MM.1S (cell line): Measurements from ENCODE around the gene LMAN1.

Experiments
- DNase-seq: peaks from one replicate; pipeline ENCODE4 v3.0.0-alpha.2; 2015
- H2AFZ ChIP-seq: fragments of 300-600 bp; sonication (generic); 2 replicates; pipeline ENCODE4 v1.6.0; 2016; ENCODE audit warnings: antibody characterized with exemption, low read length
- H3F3A ChIP-seq: fragments of 300-600 bp; sonication (generic); 2 replicates; pipeline ENCODE4 v1.6.1; 2016; ENCODE audit warnings: mild to moderate bottlenecking, antibody characterized with exemption, low read length, moderate library complexity, mixed read lengths; ENCODE audit not compliant: insufficient read depth
- H3K27ac ChIP-seq: fragments of 300-600 bp; sonication (generic); 2 replicates; pipeline ENCODE4 v1.5.1; 2016; ENCODE audit warnings: mild to moderate bottlenecking, low read length
- H3K27me3 ChIP-seq: fragments of 300-600 bp; sonication (generic); replicated peaks from 2 replicates; pipeline ENCODE4 v1.6.0; 2016; ENCODE audit warnings: low read length; ENCODE audit not compliant: insufficient read depth
- H3K36me3 ChIP-seq: fragments of 300-600 bp; sonication (generic); replicated peaks from 2 replicates; pipeline ENCODE4 v1.6.1; 2016; ENCODE audit warnings: mild to moderate bottlenecking, low read length, mixed read lengths; ENCODE audit not compliant: insufficient read depth
- H3K4me1 ChIP-seq: fragments of 300-600 bp; sonication (generic); 2 replicates; pipeline ENCODE4 v1.6.1; 2016; ENCODE audit warnings: low read length, mixed read lengths
- H3K4me2 ChIP-seq: fragments of 300-600 bp; sonication (generic); 2 replicates; pipeline ENCODE4 v1.6.0; 2016; ENCODE audit warnings: low read depth, low read length
- H3K4me3 ChIP-seq: fragments of 300-600 bp; sonication (generic); 2 replicates; pipeline ENCODE4 v1.5.1; 2016; ENCODE audit warnings: low read length, mixed read lengths
- H3K79me2 ChIP-seq: fragments of 300-600 bp; sonication (generic); 2 replicates; pipeline ENCODE4 v1.6.1; 2016; ENCODE audit warnings: mixed run types, low read length, mixed read lengths
- H3K9ac ChIP-seq: fragments of 300-600 bp; sonication (generic); 2 replicates; pipeline ENCODE4 v1.6.1; 2016; ENCODE audit warnings: low read length, mixed read lengths
- H3K9me2 ChIP-seq: fragments of 300-600 bp; sonication (generic); replicated peaks from 2 replicates; pipeline ENCODE4 v1.6.1; 2016; ENCODE audit warnings: mild to moderate bottlenecking, low read length, mixed read lengths; ENCODE audit not compliant: insufficient read depth
- H3K9me3 ChIP-seq: fragments of 300-600 bp; sonication (generic); replicated peaks from 2 replicates; pipeline ENCODE4 v1.6.1; 2016; ENCODE audit warnings: mild to moderate bottlenecking, low read length, mixed read lengths; ENCODE audit not compliant: insufficient read depth
- H4K20me1 ChIP-seq: fragments of 300-600 bp; sonication (generic); 2 replicates; pipeline ENCODE4 v1.6.1; 2016; ENCODE audit warnings: mild to moderate bottlenecking, low read length, moderate library complexity, mixed read lengths; ENCODE audit not compliant: insufficient read depth
- EZH2 ChIP-seq: fragments of 300-600 bp; sonication (generic); optimal IDR thresholded peaks from 2 replicates; pipeline ENCODE3; 2017; ENCODE audit warnings: low read depth, mild to moderate bottlenecking, antibody characterized with exemption, low read length, mixed read lengths
- EZH2phosphoT487 ChIP-seq: fragments of 300-600 bp; sonication (generic); IDR thresholded peaks from 2 replicates; pipeline ENCODE4 v1.6.1; 2018; ENCODE audit warnings: antibody characterized with exemption, low read length
- TF ChIP-seq, protein P1 (sequence below): fragments of 300-600 bp; sonication (generic); IDR thresholded peaks from 2 replicates; pipeline ENCODE4 v1.5.1; 2016; ENCODE audit warnings: antibody characterized with exemption, low read length, mixed read lengths

The LMAN1 gene

DNA sequence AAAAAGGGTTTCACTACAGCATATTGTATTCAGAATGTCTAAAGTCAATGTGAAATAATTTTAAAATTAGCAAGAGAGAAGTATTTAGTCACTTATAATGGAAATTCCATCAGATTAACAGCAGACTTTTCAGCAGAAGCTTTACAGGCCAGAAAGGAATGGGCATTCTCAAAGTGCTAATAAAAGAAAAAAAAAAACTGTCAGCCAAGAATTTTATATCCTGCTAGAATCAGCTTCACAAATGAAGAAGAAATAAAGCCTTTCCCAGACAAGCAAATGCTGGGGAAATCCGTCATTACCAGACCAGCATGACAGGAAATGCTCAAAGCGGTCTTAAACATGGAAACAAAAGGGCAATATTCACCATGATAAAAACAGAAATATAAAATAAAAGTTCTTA is 18.8 kb downstream of the LMAN1 start:
- no peak overlapping the region for H3K4me3 ChIP-seq
- no peak overlapping the region for H3K4me2 ChIP-seq
- H3K27ac ChIP-seq, result peak overlapping the region; percentile 16; the same call in 1 of the 2 replicates
- TF ChIP-seq EZH2phosphoT487 (no peak), EZH2 (no peak)
- TF ChIP-seq, protein P1, sequence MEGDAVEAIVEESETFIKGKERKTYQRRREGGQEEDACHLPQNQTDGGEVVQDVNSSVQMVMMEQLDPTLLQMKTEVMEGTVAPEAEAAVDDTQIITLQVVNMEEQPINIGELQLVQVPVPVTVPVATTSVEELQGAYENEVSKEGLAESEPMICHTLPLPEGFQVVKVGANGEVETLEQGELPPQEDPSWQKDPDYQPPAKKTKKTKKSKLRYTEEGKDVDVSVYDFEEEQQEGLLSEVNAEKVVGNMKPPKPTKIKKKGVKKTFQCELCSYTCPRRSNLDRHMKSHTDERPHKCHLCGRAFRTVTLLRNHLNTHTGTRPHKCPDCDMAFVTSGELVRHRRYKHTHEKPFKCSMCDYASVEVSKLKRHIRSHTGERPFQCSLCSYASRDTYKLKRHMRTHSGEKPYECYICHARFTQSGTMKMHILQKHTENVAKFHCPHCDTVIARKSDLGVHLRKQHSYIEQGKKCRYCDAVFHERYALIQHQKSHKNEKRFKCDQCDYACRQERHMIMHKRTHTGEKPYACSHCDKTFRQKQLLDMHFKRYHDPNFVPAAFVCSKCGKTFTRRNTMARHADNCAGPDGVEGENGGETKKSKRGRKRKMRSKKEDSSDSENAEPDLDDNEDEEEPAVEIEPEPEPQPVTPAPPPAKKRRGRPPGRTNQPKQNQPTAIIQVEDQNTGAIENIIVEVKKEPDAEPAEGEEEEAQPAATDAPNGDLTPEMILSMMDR, result no peak
- H3K27me3 ChIP-seq, result no peaks in the 10 kb centered on the region
- H2AFZ ChIP-seq, result no peak overlapping the region
- peaks cover 34% of the 10 kb centered on the region for H3K36me3 ChIP-seq
- H3K79me2 ChIP-seq, result peaks cover 72% of the 10 kb centered on the region
- H4K20me1 ChIP-seq, result no peaks in the 10 kb centered on the region; the same call in 1 of the 2 replicates
- H3K9me2 ChIP-seq, result no peaks in the 10 kb centered on the region
- no peak for DNase-seq
- H3K9me3 ChIP-seq, result no peaks in the 10 kb centered on the region
- peaks cover 1% of the 10 kb centered on the region; the same call in 1 of the 2 replicates for H3F3A ChIP-seq
- no peak overlapping the region for H3K9ac ChIP-seq
- peaks cover 26% of the 10 kb centered on the region for H3K4me1 ChIP-seq

DNA sequence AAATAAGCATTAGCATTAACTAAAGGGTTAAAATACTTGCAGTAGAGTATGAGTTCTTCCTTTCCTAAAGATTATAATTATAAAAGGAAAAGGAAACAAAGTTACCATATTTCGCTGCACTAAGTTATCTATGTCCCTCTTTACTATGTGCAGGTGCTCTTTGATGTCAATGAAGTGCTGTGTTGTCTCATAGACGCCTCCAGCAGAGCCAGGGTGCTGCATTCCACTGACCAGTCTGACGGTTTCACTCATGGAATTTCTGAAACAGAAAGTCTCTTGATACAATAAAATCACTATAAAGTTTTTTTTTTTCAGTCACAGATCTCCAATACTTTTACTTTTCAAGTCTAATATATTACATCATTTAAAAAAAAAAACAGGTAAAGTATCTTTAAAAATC is 26.1 kb downstream of the LMAN1 start:
- no peak overlapping the region for H3K9ac ChIP-seq
- H3K27me3 ChIP-seq, result no peaks in the 10 kb centered on the region
- no peak for DNase-seq
- no peaks in the 10 kb centered on the region for H3F3A ChIP-seq
- H3K79me2 ChIP-seq, result peaks cover 10% of the 10 kb centered on the region; the same call in 1 of the 2 replicates
- H3K36me3 ChIP-seq, result peaks cover 20% of the 10 kb centered on the region; the same call in 1 of the 2 replicates
- H3K9me2 ChIP-seq, result no peaks in the 10 kb centered on the region
- H3K4me2 ChIP-seq, result no peak overlapping the region
- TF ChIP-seq EZH2 (no peak), EZH2phosphoT487 (no peak)
- TF ChIP-seq, protein P1, result no peak
- no peaks in the 10 kb centered on the region for H4K20me1 ChIP-seq
- H3K4me3 ChIP-seq, result no peak overlapping the region
- no peaks in the 10 kb centered on the region for H3K4me1 ChIP-seq
- no peak overlapping the region for H3K27ac ChIP-seq
- H3K9me3 ChIP-seq, result no peaks in the 10 kb centered on the region
- no peak overlapping the region for H2AFZ ChIP-seq

DNA sequence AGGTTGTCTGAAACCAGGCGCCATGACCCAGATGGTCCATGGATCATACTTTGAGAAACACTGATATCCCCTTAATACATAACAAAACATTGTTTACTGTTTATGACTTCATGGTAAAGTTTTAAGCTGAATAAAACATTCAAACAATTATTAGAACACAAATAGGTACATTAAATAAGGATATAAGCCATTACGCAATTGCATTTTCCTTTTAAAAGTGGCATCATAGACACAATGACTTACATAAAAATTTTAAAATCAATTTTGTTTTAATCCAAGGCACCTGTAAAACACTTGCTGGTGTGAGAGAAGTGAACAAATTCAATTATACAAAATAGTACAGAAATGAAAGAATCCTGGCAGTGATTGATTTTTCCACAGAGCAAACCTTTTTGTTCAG is 30.4 kb downstream of the LMAN1 start:
- no peaks in the 10 kb centered on the region for H3K9me2 ChIP-seq

More for the DNA sequence above, 30.4 kb downstream of the LMAN1 start:
- peaks cover 20% of the 10 kb centered on the region; the same call in 1 of the 2 replicates for H3K36me3 ChIP-seq
- no peaks in the 10 kb centered on the region for H3K79me2 ChIP-seq
- DNase-seq, result no peak
- no peak overlapping the region for H3K4me3 ChIP-seq
- H2AFZ ChIP-seq, result no peak overlapping the region
- H3K27me3 ChIP-seq, result no peaks in the 10 kb centered on the region
- H3K4me1 ChIP-seq, result no peaks in the 10 kb centered on the region
- no peaks in the 10 kb centered on the region for H3K9me3 ChIP-seq
- no peaks in the 10 kb centered on the region for H3F3A ChIP-seq
- TF ChIP-seq EZH2phosphoT487 (no peak), EZH2 (no peak)
- TF ChIP-seq, protein P1, result no peak
- H3K9ac ChIP-seq, result no peak overlapping the region
- no peak overlapping the region for H3K27ac ChIP-seq
- H4K20me1 ChIP-seq, result no peaks in the 10 kb centered on the region
- H3K4me2 ChIP-seq, result no peak overlapping the region
